Spleen (tissue), 7 donors: ENCODE results near the gene NCBP2L.

Source experiments
- POLR2A ChIP-seq, 3 donors: fragments of 450-650 bp; IDR thresholded peaks; one replicate each; pipeline ENCODE4 v1.5.1; 2017; ENCODE audit warnings: antibody characterized with exemption in 3 of 3, mild to moderate bottlenecking in 1 of 3
- POLR2AphosphoS5 ChIP-seq, 3 donors: sonication (generic); formaldehyde crosslinking; IDR thresholded peaks; one replicate each; pipeline ENCODE4 v1.5.1; 2017; ENCODE audit warnings: antibody characterized with exemption in 3 of 3
- TF ChIP-seq, protein P1 (sequence below), 11 experiments: fragments of 200-600 bp in 7 of 11; fragments of 450-650 bp in 4 of 11; sonication (generic) in 4 of 11; IDR thresholded peaks in 8 of 11; conservative IDR thresholded peaks in 3 of 11; 1 replicate in 7 of 11; 2 replicates in 4 of 11; pipeline versions ENCODE4 v1.4.0 to v1.8.0; 2016 to 2021; ENCODE audit warnings: antibody characterized with exemption in 11 of 11, inconsistent platforms in 4 of 11, mild to moderate bottlenecking in 1 of 11
- donor health status: DM: no; HTN: no; CAD: no; lungs with moderate emphysema.
- donor health status: DM: no; HTN: no; CAD: no.
- donor health status: DM: no; HTN: no; CAD: no.

DNA sequence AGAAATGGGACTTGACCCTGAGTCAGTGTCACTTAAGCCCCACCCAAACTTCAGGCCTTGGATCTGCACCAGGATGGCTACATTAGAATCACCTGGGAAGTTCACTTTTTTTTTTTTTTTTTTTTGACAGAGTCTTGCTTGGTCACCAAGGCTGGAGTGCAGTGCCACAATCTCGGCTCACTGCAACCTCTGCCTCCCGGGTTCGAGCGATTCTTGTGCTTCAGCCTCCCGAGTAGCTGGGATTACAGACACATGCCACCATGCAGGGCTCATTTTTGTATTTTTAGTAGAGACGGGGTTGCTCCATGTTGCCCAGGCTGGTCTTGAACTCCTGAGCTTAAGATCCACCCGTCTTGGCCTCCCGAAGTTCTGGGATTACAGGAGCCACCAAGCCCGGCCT is 3.0 kb downstream of the NCBP2L start:
- TF ChIP-seq, protein P1, sequence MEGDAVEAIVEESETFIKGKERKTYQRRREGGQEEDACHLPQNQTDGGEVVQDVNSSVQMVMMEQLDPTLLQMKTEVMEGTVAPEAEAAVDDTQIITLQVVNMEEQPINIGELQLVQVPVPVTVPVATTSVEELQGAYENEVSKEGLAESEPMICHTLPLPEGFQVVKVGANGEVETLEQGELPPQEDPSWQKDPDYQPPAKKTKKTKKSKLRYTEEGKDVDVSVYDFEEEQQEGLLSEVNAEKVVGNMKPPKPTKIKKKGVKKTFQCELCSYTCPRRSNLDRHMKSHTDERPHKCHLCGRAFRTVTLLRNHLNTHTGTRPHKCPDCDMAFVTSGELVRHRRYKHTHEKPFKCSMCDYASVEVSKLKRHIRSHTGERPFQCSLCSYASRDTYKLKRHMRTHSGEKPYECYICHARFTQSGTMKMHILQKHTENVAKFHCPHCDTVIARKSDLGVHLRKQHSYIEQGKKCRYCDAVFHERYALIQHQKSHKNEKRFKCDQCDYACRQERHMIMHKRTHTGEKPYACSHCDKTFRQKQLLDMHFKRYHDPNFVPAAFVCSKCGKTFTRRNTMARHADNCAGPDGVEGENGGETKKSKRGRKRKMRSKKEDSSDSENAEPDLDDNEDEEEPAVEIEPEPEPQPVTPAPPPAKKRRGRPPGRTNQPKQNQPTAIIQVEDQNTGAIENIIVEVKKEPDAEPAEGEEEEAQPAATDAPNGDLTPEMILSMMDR (IDR thresholded peaks at IDR 0.05 in 8 of 11, conservative IDR thresholded peaks at IDR 0.05 in 3 of 11) = no peak
- no peak for TF ChIP-seq POLR2AphosphoS5 (IDR thresholded peaks at IDR 0.05)
- TF ChIP-seq POLR2A (IDR thresholded peaks at IDR 0.05) = no peak
